Measurements from ENCODE around the gene DLK1. TPM values are rescaled to one million over a fixed set of nuclear protein-coding genes. Genes with fewer than 3 reads are reported as not detected.
A peak's percentile ranks its signal among the peaks of the same experiment; 100 is the strongest.

DLK1 gene
- total RNA-seq (under 1 TPM in 1 of 4 donors, not detected in 3; 0.36 TPM), polyA plus RNA-seq (1 to 10 TPM in 1 of 3 donors, under 1 TPM in 1, not detected in 1; 0.46 to 1.2 TPM)

GRCh38 chr14:100726550-100727085, at the start of gene DLK1:
DLK1 (plus strand) TSS chr14:100726892; CDS start chr14:100727069, 177 bp downstream.
- no peak for DNase-seq
- intact Hi-C loops (cut with DNase I), result no loop called here

GRCh38 chr14:100677152-100677551, 49.5 kb upstream of the DLK1 start:
- 29 to 54% methylated on average over 10 of the region's 10 CpGs for WGBS, 2 donors
- TF ChIP-seq, protein P1, sequence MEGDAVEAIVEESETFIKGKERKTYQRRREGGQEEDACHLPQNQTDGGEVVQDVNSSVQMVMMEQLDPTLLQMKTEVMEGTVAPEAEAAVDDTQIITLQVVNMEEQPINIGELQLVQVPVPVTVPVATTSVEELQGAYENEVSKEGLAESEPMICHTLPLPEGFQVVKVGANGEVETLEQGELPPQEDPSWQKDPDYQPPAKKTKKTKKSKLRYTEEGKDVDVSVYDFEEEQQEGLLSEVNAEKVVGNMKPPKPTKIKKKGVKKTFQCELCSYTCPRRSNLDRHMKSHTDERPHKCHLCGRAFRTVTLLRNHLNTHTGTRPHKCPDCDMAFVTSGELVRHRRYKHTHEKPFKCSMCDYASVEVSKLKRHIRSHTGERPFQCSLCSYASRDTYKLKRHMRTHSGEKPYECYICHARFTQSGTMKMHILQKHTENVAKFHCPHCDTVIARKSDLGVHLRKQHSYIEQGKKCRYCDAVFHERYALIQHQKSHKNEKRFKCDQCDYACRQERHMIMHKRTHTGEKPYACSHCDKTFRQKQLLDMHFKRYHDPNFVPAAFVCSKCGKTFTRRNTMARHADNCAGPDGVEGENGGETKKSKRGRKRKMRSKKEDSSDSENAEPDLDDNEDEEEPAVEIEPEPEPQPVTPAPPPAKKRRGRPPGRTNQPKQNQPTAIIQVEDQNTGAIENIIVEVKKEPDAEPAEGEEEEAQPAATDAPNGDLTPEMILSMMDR (IDR thresholded peaks at IDR 0.05), result no peak
- no peak for TF ChIP-seq POLR2A (IDR thresholded peaks at IDR 0.05)
- TF ChIP-seq POLR2AphosphoS5 (IDR thresholded peaks at IDR 0.05), result no peak
- no peak for TF ChIP-seq EP300 (IDR thresholded peaks at IDR 0.05)
- no peaks in the 10 kb centered on the region for H3K9me3 ChIP-seq

More at GRCh38 chr14:100726550-100727085, at the start of gene DLK1:
- Histone ChIP-seq H3K4me1 (no peaks in the 10 kb centered on the region), H3K36me3 (no peaks in the 10 kb centered on the region), H3K27me3 (peaks cover 12 to 84% (median 46%) of the 10 kb centered on the region in 3 donors), H3K9me3 (no peaks in the 10 kb centered on the region), H3K27ac (no peak within 1 kb of the TSS), H3K4me3 (no peak within 1 kb of the TSS)
- 7 to 15% methylated on average over 77 of the region's 77 CpGs for WGBS, 2 donors
- TF ChIP-seq POLR2AphosphoS5 (IDR thresholded peaks at IDR 0.05) (no peak), POLR2A (IDR thresholded peaks at IDR 0.05) (no peak), EP300 (IDR thresholded peaks at IDR 0.05) (no peak)
- TF ChIP-seq, protein P1 (IDR thresholded peaks at IDR 0.05), result no peak

DNA sequence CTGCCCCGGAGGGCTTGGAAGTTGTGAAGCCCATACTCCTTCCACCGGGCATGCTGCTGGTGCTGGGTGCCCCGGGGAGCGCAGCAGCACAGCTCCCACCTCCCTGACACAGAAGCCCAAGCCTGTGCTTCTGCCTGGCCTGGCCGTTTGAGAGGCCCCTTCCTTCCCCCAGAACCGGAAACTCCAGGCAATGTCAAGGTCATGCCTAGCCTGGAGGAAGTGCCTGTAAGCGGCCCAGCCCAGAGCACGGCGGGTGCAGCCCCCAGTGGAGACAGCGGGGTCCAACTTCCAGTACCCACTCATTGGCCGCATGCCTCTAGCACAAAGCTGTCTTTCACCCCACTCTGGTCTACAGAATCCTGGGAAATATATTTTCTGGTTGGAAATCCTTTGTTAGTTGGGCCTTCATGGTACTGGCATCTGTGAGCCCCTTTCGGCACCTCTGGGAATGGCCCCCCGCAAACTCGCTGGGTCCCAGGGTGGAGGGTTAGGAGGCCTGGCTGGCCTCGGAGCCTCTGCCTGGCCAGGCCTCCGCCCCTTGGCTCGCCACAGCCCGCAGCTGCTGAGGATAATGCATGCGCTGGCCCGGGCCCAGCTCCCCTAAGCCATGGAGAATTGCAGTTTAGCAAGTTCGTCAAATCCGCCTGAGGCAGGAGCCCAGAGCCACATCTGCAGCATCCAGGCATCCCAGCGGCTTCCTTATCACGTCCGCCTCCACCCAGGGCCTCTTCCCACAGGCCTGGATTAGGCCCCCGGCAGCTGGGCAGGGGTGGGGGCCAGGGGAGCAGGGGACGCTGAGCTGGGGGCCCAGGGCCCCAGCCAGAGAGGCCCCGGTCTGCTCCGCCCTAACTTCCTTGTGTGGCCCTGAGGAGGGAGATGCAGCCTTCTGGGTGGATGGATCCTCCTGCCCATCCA, 48.9 kb upstream of the DLK1 start:
- Histone ChIP-seq H3K4me3 (no peak overlapping the region), H3K27ac (peak overlapping the region; percentile 52 to 75 (median 60)), H3K4me1 (peaks cover 0 to 45% (median 39%) of the 10 kb centered on the region in 4 donors), H3K9me3 (no peaks in the 10 kb centered on the region), H3K27me3 (no peaks in the 10 kb centered on the region), H3K36me3 (no peaks in the 10 kb centered on the region)
- intact Hi-C loops (cut with DNase I), result no loop called here
- 24 to 37% methylated on average over 29 of the region's 29 CpGs for WGBS, 2 donors
- TF ChIP-seq POLR2AphosphoS5 (IDR thresholded peaks at IDR 0.05), result peak in 1 of 4 donors; percentile 10
- no peak for TF ChIP-seq POLR2A (IDR thresholded peaks at IDR 0.05)
- peak; percentile 83 for DNase-seq

More at GRCh38 chr14:100677152-100677551, 49.5 kb upstream of the DLK1 start:
- Histone ChIP-seq H3K27ac (peak overlapping the region; percentile 52 to 75 (median 60)), H3K4me1 (peaks cover 0 to 45% (median 39%) of the 10 kb centered on the region in 4 donors), H3K27me3 (peaks cover 0 to 4% (median 0%) of the 10 kb centered on the region in 3 donors), H3K4me3 (no peak overlapping the region), H3K36me3 (no peaks in the 10 kb centered on the region)
- intact Hi-C loops (cut with DNase I), result no loop called here
- no peak for DNase-seq

GRCh38 chr14:100678469-100678828, 48.2 kb upstream of the DLK1 start:
- H3K27ac ChIP-seq, result peak overlapping the region; percentile 52 to 75 (median 60)
- H3K4me1 ChIP-seq, result peaks cover 0 to 45% (median 39%) of the 10 kb centered on the region in 4 donors
- no peaks in the 10 kb centered on the region for H3K9me3 ChIP-seq
- H3K36me3 ChIP-seq, result no peaks in the 10 kb centered on the region
- TF ChIP-seq POLR2AphosphoS5 (IDR thresholded peaks at IDR 0.05), result no peak
- no peak for TF ChIP-seq EP300 (IDR thresholded peaks at IDR 0.05)
- TF ChIP-seq POLR2A (IDR thresholded peaks at IDR 0.05), result no peak
- H3K4me3 ChIP-seq, result no peak overlapping the region
- WGBS, 2 donors, result 59 to 61% methylated on average over 7 of the region's 7 CpGs
- no peak for DNase-seq
- intact Hi-C loops (cut with DNase I), result no loop called here
- H3K27me3 ChIP-seq, result no peaks in the 10 kb centered on the region

- intact Hi-C loops (cut with DNase I), result no loop called here
- no peak for DNase-seq
- TF ChIP-seq POLR2AphosphoS5 (IDR thresholded peaks at IDR 0.05) (no peak), POLR2A (IDR thresholded peaks at IDR 0.05) (no peak), EP300 (IDR thresholded peaks at IDR 0.05) (no peak)
- TF ChIP-seq, protein P1 (IDR thresholded peaks at IDR 0.05), result no peak
- WGBS, 2 donors, result 96 to 97% methylated on average over 6 of the region's 6 CpGs
- Histone ChIP-seq H3K4me1 (peaks cover 0 to 45% (median 39%) of the 10 kb centered on the region in 4 donors), H3K4me3 (no peak overlapping the region), H3K36me3 (no peaks in the 10 kb centered on the region), H3K9me3 (no peaks in the 10 kb centered on the region), H3K27ac (peak overlapping the region; percentile 6 to 75 (median 53)), H3K27me3 (no peaks in the 10 kb centered on the region)
These were observed 47.5 kb upstream of the DLK1 start for GRCh38 chr14:100679153-100679552.

All from sigmoid colon (tissue), 7 donors.